Kidney (tissue), 14 donors: Measurements from ENCODE around the gene PRXL2B. TPM values are rescaled to one million over a fixed set of nuclear protein-coding genes. Genes with fewer than 3 reads are reported as not detected.
A peak's percentile ranks its signal among the peaks of the same experiment; 100 is the strongest.

ENCODE experiments used
- DNase-seq, 5 donors: peaks; one replicate each; pipeline ENCODE4 v3.0.0-alpha.2; 2013 to 2020
- FAIRE-seq: peaks from 2 replicates; lab custom pipeline; 2012; peaks lifted over from hg19 to GRCh38; lab: Jason Lieb, UNC
- H3K27ac ChIP-seq, 2 donors: one replicate each; pipeline ENCODE4 v1.7.0; 2013; ENCODE audit warnings: low read depth in 2 of 2, low read length in 2 of 2, inconsistent platforms in 1 of 2
- H3K27me3 ChIP-seq: one replicate; pipeline ENCODE4 v1.7.1; 2013; ENCODE audit warnings: low read length, inconsistent platforms; ENCODE audit not compliant: control insufficient read depth, insufficient read depth
- H3K36me3 ChIP-seq, 3 donors: one replicate each; pipeline versions ENCODE4 v1.7.0 to v1.7.1; 2013; ENCODE audit warnings: low read length in 3 of 3, control low read depth in 1 of 3, inconsistent platforms in 1 of 3; ENCODE audit not compliant: insufficient read depth in 3 of 3, control insufficient read depth in 2 of 3
- H3K4me1 ChIP-seq, 3 donors: one replicate each; pipeline versions ENCODE4 v1.7.0 to v1.7.1; 2013; ENCODE audit warnings: low read length in 3 of 3, inconsistent platforms in 1 of 3, low read depth in 1 of 3; ENCODE audit not compliant: control insufficient read depth in 2 of 3, insufficient read depth in 2 of 3
- H3K4me3 ChIP-seq, 3 donors: one replicate each; pipeline versions ENCODE4 v1.7.0 to v1.8.1; 2013; ENCODE audit warnings: low read length in 3 of 3, control low read depth in 1 of 3, inconsistent platforms in 1 of 3
- H3K9ac ChIP-seq, 3 donors: one replicate each; pipeline versions ENCODE4 v1.7.0 to v1.7.1; 2013; ENCODE audit warnings: low read length in 3 of 3, control low read depth in 1 of 3, inconsistent platforms in 1 of 3
- H3K9me3 ChIP-seq, 3 donors: one replicate each; pipeline versions ENCODE4 v1.7.0 to v1.7.1; 2013; ENCODE audit warnings: low read length in 3 of 3, control low read depth in 1 of 3, inconsistent platforms in 1 of 3; ENCODE audit not compliant: control insufficient read depth in 2 of 3, insufficient read depth in 1 of 3
- intact Hi-C: fragments of 100-400 bp; cut with DNase I; formaldehyde crosslinking; loops from one replicate; pipeline ENCODE4 v1.11.1; 2022
- polyA plus RNA-seq: library from polyadenylated mRNA; stranded (reverse); fragments of 350-450 nt; fragmentation: Illumina TruSeq; extraction: RNeasy Lipid Tissue Mini Kit (QIAGEN cat#74804); gene quantifications from one replicate; pipeline ENCODE4 v1.2.3, GENCODE V29; 2014; ENCODE audit warnings: low read depth, low replicate concordance; ENCODE audit not compliant: insufficient read depth
- total RNA-seq: library from RNA; stranded (reverse); fragmentation: NEBNext Ultra II Directional; extraction: Animal tissue kit (Norgen Biotek cat#: 25700); gene quantifications from one replicate; pipeline ENCODE4 v1.2.1, GENCODE V29; 2021
- TF ChIP-seq, protein P1 (sequence below): IDR thresholded peaks from 3 replicates; pipeline ENCODE4 v1.5.1; 2012; ENCODE audit warnings: mild to moderate bottlenecking, moderate library complexity, borderline replicate concordance; ENCODE audit not compliant: insufficient read depth; ENCODE audit errors: extremely low read depth
- donor health status: control.
- donor health status: control.
- donor health status: control.
- donor health status: control.
- donor health status: control.
- donor health status: DM: yes; HTN: yes; CAD: no.
- donor health status: Normal renal cell carcinoma (clear cell type).

PRXL2B gene
- total and polyA plus RNA-seq, 2 donors from 2014 or later: 25.6 to 39.5 TPM

DNA sequence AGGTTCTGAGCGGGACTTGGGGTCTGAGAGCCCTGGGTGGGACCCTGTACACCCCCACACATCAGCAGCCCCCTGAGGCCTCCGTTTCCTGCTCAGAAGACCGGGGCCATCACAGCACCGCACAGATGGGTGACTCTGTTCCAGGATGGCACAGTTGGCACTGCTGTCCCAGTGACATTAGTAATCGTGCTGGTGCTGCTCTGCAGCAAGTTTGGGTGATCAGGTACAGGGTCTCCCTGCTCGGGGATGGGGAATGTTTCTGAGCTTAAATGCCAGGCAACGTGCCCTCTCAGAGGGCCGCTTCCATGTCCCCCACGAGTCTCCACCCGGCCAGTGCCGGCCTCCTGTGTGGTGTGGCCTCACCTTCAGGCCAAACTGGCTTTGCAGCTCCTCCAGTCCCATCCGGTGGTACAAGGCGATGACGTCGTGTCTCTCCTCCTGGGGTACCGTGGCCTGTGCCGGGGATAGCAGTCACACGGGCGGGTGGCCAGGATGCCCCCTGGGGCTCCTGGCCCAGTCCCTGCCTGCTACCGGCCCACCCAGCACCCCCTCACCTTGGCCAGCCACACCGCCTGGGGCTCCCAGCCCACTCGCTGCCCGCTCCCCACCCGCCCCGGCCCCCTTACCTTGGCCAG is 17.1 kb downstream of the PRXL2B start:
- Histone ChIP-seq H3K4me3 (no peak overlapping the region), H3K4me1 (no peaks in the 10 kb centered on the region), H3K27ac (no peak overlapping the region), H3K9ac (no peak overlapping the region), H3K27me3 (no peaks in the 10 kb centered on the region), H3K36me3 (no peaks in the 10 kb centered on the region), H3K9me3 (no peaks in the 10 kb centered on the region)
- TF ChIP-seq, protein P1, sequence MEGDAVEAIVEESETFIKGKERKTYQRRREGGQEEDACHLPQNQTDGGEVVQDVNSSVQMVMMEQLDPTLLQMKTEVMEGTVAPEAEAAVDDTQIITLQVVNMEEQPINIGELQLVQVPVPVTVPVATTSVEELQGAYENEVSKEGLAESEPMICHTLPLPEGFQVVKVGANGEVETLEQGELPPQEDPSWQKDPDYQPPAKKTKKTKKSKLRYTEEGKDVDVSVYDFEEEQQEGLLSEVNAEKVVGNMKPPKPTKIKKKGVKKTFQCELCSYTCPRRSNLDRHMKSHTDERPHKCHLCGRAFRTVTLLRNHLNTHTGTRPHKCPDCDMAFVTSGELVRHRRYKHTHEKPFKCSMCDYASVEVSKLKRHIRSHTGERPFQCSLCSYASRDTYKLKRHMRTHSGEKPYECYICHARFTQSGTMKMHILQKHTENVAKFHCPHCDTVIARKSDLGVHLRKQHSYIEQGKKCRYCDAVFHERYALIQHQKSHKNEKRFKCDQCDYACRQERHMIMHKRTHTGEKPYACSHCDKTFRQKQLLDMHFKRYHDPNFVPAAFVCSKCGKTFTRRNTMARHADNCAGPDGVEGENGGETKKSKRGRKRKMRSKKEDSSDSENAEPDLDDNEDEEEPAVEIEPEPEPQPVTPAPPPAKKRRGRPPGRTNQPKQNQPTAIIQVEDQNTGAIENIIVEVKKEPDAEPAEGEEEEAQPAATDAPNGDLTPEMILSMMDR: no peak
- intact Hi-C loops: no loop called here
- FAIRE-seq (no peak), DNase-seq (peak in 2 of 5 donors; percentile 8 to 68)

DNA sequence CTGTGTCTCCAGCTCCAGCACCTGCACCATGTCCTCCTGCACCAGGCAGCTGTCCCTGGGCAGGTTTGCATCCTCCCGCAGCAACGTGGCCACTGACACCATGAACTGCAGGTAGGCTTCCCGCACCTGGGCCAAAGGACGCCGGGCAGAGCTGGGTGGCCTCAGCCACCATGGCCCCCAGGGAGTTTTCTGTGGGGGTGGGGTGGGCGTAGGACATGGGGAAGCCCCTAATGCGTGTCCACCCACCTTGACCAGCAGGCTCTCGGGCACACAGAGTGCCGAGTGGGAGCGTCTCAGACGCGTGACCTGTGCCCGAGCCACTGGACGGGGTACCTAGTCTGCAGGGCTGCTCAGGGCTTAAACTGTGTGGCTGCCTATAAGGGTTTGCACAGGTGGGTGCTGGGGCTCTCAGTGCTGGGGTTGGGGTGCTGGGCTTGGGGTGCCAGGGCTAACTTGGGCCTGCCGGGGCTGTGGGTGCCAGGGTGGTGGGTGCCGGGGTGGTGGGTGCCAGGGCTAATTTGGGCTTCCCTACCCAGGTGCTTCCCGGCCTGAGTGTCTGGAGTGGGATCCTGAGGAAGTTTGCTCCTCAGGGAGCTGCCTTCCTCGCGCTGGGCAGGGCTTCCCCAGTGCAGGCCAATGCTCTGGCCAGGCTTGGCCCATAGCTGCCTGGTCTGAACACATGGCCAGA is 17.7 kb downstream of the PRXL2B start:
- DNase-seq: peak in 3 of 5 donors; percentile 4 to 67 (median 33)

DNA sequence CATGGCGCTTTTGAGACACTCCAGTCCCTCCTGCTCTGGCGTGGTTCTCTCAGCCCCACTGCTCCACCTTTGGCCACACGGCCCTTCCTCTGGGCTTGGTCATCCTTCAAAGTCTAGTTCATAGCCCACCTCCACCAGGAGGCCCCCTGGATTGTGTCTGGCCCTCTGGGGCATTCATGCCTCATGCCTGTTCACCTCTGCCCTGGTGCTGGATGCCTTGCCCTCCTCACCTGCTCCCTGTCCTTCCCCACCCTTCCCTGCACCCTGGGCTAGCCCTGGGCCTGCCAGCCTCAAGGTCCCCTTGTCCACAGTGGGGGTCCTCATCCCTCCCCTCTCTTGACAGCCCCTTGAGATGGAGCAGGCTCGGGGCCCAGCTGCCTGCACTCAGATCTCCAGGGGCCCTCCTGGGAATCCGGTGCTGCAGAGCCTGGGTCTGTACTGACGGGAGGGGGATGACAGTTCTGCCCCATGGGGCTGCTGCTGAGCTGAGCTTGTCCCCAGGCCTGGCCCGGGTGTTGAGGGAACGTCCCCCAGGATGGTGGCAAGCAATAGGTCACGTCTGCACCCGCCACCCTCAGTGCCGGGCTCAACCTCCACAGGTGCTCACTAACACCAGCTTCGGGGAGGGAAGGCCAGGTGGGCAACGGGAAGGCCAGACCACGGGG is 18.4 kb downstream of the PRXL2B start:
- H3K9me3 ChIP-seq: no peaks in the 10 kb centered on the region
- intact Hi-C loops: no loop called here
- no peak for FAIRE-seq
- no peaks in the 10 kb centered on the region for H3K4me1 ChIP-seq
- no peak overlapping the region for H3K4me3 ChIP-seq
- DNase-seq: peak in 3 of 5 donors; percentile 7 to 62 (median 38)
- TF ChIP-seq, protein P1: no peak
- no peak overlapping the region for H3K9ac ChIP-seq
- H3K36me3 ChIP-seq: no peaks in the 10 kb centered on the region
- H3K27me3 ChIP-seq: no peaks in the 10 kb centered on the region
- H3K27ac ChIP-seq: no peak overlapping the region

More for the DNA sequence above, 17.7 kb downstream of the PRXL2B start:
- no peak for FAIRE-seq
- no peak overlapping the region for H3K9ac ChIP-seq
- H3K27ac ChIP-seq: no peak overlapping the region
- intact Hi-C loops: no loop called here
- H3K9me3 ChIP-seq: no peaks in the 10 kb centered on the region
- no peaks in the 10 kb centered on the region for H3K27me3 ChIP-seq
- TF ChIP-seq, protein P1: no peak
- no peak overlapping the region for H3K4me3 ChIP-seq
- no peaks in the 10 kb centered on the region for H3K36me3 ChIP-seq
- no peaks in the 10 kb centered on the region for H3K4me1 ChIP-seq
